Ovary (tissue), 9 donors: ENCODE data around the gene HNRNPH3. TPM values are rescaled to one million over a fixed set of nuclear protein-coding genes. Genes with fewer than 3 reads are reported as not detected.

Experiments used
- DNase-seq, 5 donors: peaks; one replicate each; pipeline ENCODE4 v3.0.0-alpha.2; 2019 to 2020
- H3K27ac ChIP-seq, 2 donors: fragments of 200-600 bp; one replicate each; pipeline versions ENCODE4 v1.5.1 to v1.8.0; 2019 to 2022
- H3K27me3 ChIP-seq: fragments of 200-600 bp; one replicate; pipeline ENCODE4 v1.8.0; 2022
- H3K36me3 ChIP-seq: fragments of 200-600 bp; sonication (generic); one replicate; pipeline ENCODE4 v1.5.1; 2019
- H3K4me1 ChIP-seq: one replicate; pipeline ENCODE4 v1.8.1; 2013; ENCODE audit warnings: mild to moderate bottlenecking, moderate library complexity; ENCODE audit not compliant: insufficient read depth
- H3K4me3 ChIP-seq: fragments of 200-600 bp; sonication (generic); one replicate; pipeline ENCODE4 v1.5.1; 2017
- H3K9me3 ChIP-seq, 2 donors: fragments of 200-600 bp in 1 of 2; sonication (generic) in 1 of 2; one replicate each; pipeline versions ENCODE4 v1.5.1 to v1.8.1; 2013 to 2019; ENCODE audit warnings: mild to moderate bottlenecking in 1 of 2, moderate library complexity in 1 of 2
- CTCF ChIP-seq, 3 donors: fragments of 450-650 bp in 2 of 3; fragments of 200-600 bp in 1 of 3; IDR thresholded peaks; one replicate each; pipeline versions ENCODE4 v1.5.1 to v1.8.0; 2016 to 2022; ENCODE audit warnings: antibody characterized with exemption in 3 of 3, mild to moderate bottlenecking in 1 of 3
- EP300 ChIP-seq: sonication (generic); formaldehyde crosslinking; IDR thresholded peaks from one replicate; pipeline ENCODE4 v1.6.1; 2017; ENCODE audit warnings: antibody characterized with exemption
- POLR2A ChIP-seq: fragments of 450-650 bp; IDR thresholded peaks from one replicate; pipeline ENCODE4 v1.6.1; 2017; ENCODE audit warnings: antibody characterized with exemption, mild to moderate bottlenecking, moderate library complexity
- WGBS, 3 donors: extraction: QIAGEN DNeasy Blood & Tissue Kit in 1 of 3; methylation state at CpG; one replicate each; pipeline versions ENCODE4 v1.1.5 to v1.1.7; 2013 to 2017; 5-methylcytosine and 5-hydroxymethylcytosine counted together
- intact Hi-C, 4 donors: fragments of 100-400 bp; cut with DNase I; formaldehyde crosslinking; loops; one replicate each; pipeline versions ENCODE4 v1.11.0 to v1.15.1; 2022 to 2023
- polyA plus RNA-seq, 2 donors: library from polyadenylated mRNA; stranded (reverse); fragments of 200-250 nt in 1 of 2; fragments of 350-450 nt in 1 of 2; fragmentation: Illumina TruSeq in 1 of 2; extraction: RNeasy Lipid Tissue Mini Kit (QIAGEN cat#74804) in 1 of 2; gene quantifications; one replicate each; pipeline ENCODE4 v1.2.3, GENCODE V29; 2013 to 2014
- total RNA-seq, 7 donors: library from RNA; depleted of rRNA in 2 of 7; stranded (reverse); fragments of >200 nt in 2 of 7; fragmentation: NEBNext Ultra II Directional in 3 of 7; extraction: Animal tissue kit (Norgen Biotek cat#: 25700) in 3 of 7; gene quantifications; one replicate each; pipeline versions ENCODE4 v1.1.0 to v1.2.4, GENCODE V29; 2016 to 2023
- donor health status: DM: no; HTN: no; CAD: no; lungs with moderate emphysema.
- donor health status: DM: no; HTN: no; CAD: no.
- donor health status: Bipolar disorder and iron deficiency.
- donor health status: DM: yes; HTN: yes; CAD: no.
- donor health status: DM: no; HTN: no; CAD: no.
- donor health status: DM: yes; HTN: yes; CAD: no.

The HNRNPH3 gene
- total and polyA plus RNA-seq, 9 donors = 38.9 to 337 (median 123) TPM

GRCh38 chr10:68333440-68334431 is 1.9 kb downstream of the HNRNPH3 start:
- TF ChIP-seq CTCF (IDR thresholded peaks at IDR 0.05) = no peak
- TF ChIP-seq POLR2A = no peak
- no peak for TF ChIP-seq EP300
- H3K4me3 ChIP-seq = peak overlapping the region; percentile 88
- peaks cover 14% of the 10 kb centered on the region for H3K4me1 ChIP-seq
- H3K27ac ChIP-seq = peak overlapping the region in 1 of 2 donors; percentile 94
- H3K9me3 ChIP-seq = no peaks in the 10 kb centered on the region
- H3K36me3 ChIP-seq = no peaks in the 10 kb centered on the region
- 1 to 2% (median 1%) methylated on average over 10 of the region's 10 CpGs for WGBS, 3 donors
- intact Hi-C loops = loop anchor here in 2 of 4 donors (10.0 kb wide), 3 partner anchors 119 to 489 kb away; partner anchors contain the start of gene CCAR1 (in 1 of the 2)
- DNase-seq = no peak
- H3K27me3 ChIP-seq = no peaks in the 10 kb centered on the region

GRCh38 chr10:68334672-68335467 is 3.0 kb downstream of the HNRNPH3 start:
- no peaks in the 10 kb centered on the region for H3K9me3 ChIP-seq
- intact Hi-C loops = loop anchor here in 2 of 4 donors (10.0 kb wide), 3 partner anchors 120 to 490 kb away; partner anchors contain the start of gene CCAR1 (in 1 of the 2)
- 2 to 5% (median 5%) methylated on average over 8 of the region's 8 CpGs for WGBS, 3 donors
- H3K27ac ChIP-seq = no peak overlapping the region
- no peak for DNase-seq
- no peaks in the 10 kb centered on the region for H3K27me3 ChIP-seq
- H3K4me3 ChIP-seq = peak overlapping the region; percentile 88
- no peaks in the 10 kb centered on the region for H3K36me3 ChIP-seq
- peaks cover 13% of the 10 kb centered on the region for H3K4me1 ChIP-seq
- TF ChIP-seq POLR2A (no peak), CTCF (IDR thresholded peaks at IDR 0.05) (no peak), EP300 (no peak)

- H3K4me3 ChIP-seq = no peak overlapping the region
- TF ChIP-seq POLR2A (no peak), EP300 (no peak), CTCF (IDR thresholded peaks at IDR 0.05) (no peak)
- no peaks in the 10 kb centered on the region for H3K27me3 ChIP-seq
- no peak for DNase-seq
- no peaks in the 10 kb centered on the region for H3K36me3 ChIP-seq
- intact Hi-C loops = loop anchor here in 2 of 4 donors (10.0 kb wide), 3 partner anchors 122 to 492 kb away; partner anchors contain the start of gene CCAR1 (in 1 of the 2)
- no peaks in the 10 kb centered on the region for H3K9me3 ChIP-seq
- no peak overlapping the region for H3K27ac ChIP-seq
- peaks cover 8% of the 10 kb centered on the region for H3K4me1 ChIP-seq
- WGBS, 3 donors = 67 to 69% (median 67%) methylated on average over 7 of the region's 7 CpGs
Measured at GRCh38 chr10:68336754-68337351, 5.0 kb downstream of the HNRNPH3 start.
